Activated T-cell treated with anti-CD3 and anti-CD28 coated beads for 1 hour (primary cell): ENCODE results near the gene NEDD4L.

Experiments used
- DNase-seq: peaks from one replicate; pipeline ENCODE4 v3.0.0-alpha.2; 2020; ENCODE audit warnings: low read depth

Gene NEDD4L

GRCh38 chr18:58213440-58213839, 169.4 kb downstream of the NEDD4L start:
- DNase-seq: no peak

GRCh38 chr18:58215011-58215410, 171.0 kb downstream of the NEDD4L start:
- DNase-seq: no peak

- DNase-seq: no peak
Observed at GRCh38 chr18:58216071-58216481, 172.1 kb downstream of the NEDD4L start.

- no peak for DNase-seq
Observed at GRCh38 chr18:58217052-58217451, 173.0 kb downstream of the NEDD4L start.

GRCh38 chr18:58218117-58218516, 174.1 kb downstream of the NEDD4L start:
- no peak for DNase-seq

- no peak for DNase-seq
Observed at GRCh38 chr18:58221060-58221725, 177.2 kb downstream of the NEDD4L start.

- no peak for DNase-seq
Observed at GRCh38 chr18:58222432-58223125, 178.6 kb downstream of the NEDD4L start.

- no peak for DNase-seq
Observed at GRCh38 chr18:58223717-58224424, 179.8 kb downstream of the NEDD4L start.

GRCh38 chr18:58224425-58224750, 180.4 kb downstream of the NEDD4L start:
- no peak for DNase-seq

GRCh38 chr18:58225101-58225500, 181.1 kb downstream of the NEDD4L start:
- no peak for DNase-seq

GRCh38 chr18:58226429-58226828, 182.4 kb downstream of the NEDD4L start:
- no peak for DNase-seq

- DNase-seq: no peak
Observed at GRCh38 chr18:58227361-58227930, 183.4 kb downstream of the NEDD4L start.

- DNase-seq: no peak
Observed at GRCh38 chr18:58228176-58228575, 184.2 kb downstream of the NEDD4L start.

GRCh38 chr18:58228762-58229161, 184.7 kb downstream of the NEDD4L start:
- DNase-seq: no peak

GRCh38 chr18:58229162-58229561, 185.1 kb downstream of the NEDD4L start:
- DNase-seq: no peak

- DNase-seq: no peak
Observed at GRCh38 chr18:58230438-58231179, 186.6 kb downstream of the NEDD4L start.

- DNase-seq: no peak
Observed at GRCh38 chr18:58231930-58232329, 187.9 kb downstream of the NEDD4L start.

GRCh38 chr18:58232668-58233067, 188.6 kb downstream of the NEDD4L start:
- no peak for DNase-seq

- no peak for DNase-seq
Observed at GRCh38 chr18:58234359-58234741, 190.3 kb downstream of the NEDD4L start.

GRCh38 chr18:58235001-58235436, 191.0 kb downstream of the NEDD4L start:
- no peak for DNase-seq

- no peak for DNase-seq
Observed at GRCh38 chr18:58239879-58240278, 195.9 kb downstream of the NEDD4L start.

GRCh38 chr18:58241026-58241679, 197.1 kb downstream of the NEDD4L start:
- DNase-seq: no peak
